KMS-11 (cell line): ENCODE data around the gene ARPP19.
"Not testable (repeated sequence)": the region's sequence is repeated elsewhere in the genome, so short reads cannot be mapped to it uniquely, and the experiment has no call there.

Experiments used
- H2AFZ ChIP-seq: fragments of 200-600 bp; sonication (generic); 2 replicates; pipeline ENCODE4 v1.6.1; 2016; ENCODE audit warnings: antibody characterized with exemption, mixed run types, low read depth
- H3K27ac ChIP-seq: fragments of 200-600 bp; sonication (generic); 2 replicates; pipeline ENCODE4 v1.6.1; 2016; ENCODE audit warnings: mild to moderate bottlenecking, mixed run types
- H3K27me3 ChIP-seq: fragments of 200-600 bp; sonication (generic); 2 replicates; pipeline ENCODE4 v1.6.1; 2017; ENCODE audit warnings: mild to moderate bottlenecking, low read depth, mixed run types, moderate library complexity; ENCODE audit not compliant: insufficient read depth
- H3K36me3 ChIP-seq: fragments of 200-600 bp; sonication (generic); 2 replicates; pipeline ENCODE4 v1.6.1; 2017; ENCODE audit warnings: mild to moderate bottlenecking, mixed run types; ENCODE audit not compliant: insufficient read depth
- H3K4me1 ChIP-seq: fragments of 200-600 bp; sonication (generic); 2 replicates; pipeline ENCODE4 v1.6.1; 2016; ENCODE audit warnings: mild to moderate bottlenecking, low read depth, mixed run types; ENCODE audit not compliant: poor library complexity, severe bottlenecking
- H3K4me2 ChIP-seq: fragments of 200-600 bp; sonication (generic); 2 replicates; pipeline ENCODE4 v1.7.0; 2016; ENCODE audit warnings: mild to moderate bottlenecking, mixed run types
- H3K4me3 ChIP-seq: fragments of 200-600 bp; sonication (generic); IDR thresholded peaks from 2 replicates; pipeline ENCODE4 v1.6.1; 2017; ENCODE audit warnings: low read depth, low read length, mixed read lengths; ENCODE audit not compliant: insufficient read depth
- H3K79me2 ChIP-seq: fragments of 200-600 bp; sonication (generic); 2 replicates; pipeline ENCODE4 v1.6.1; 2016; ENCODE audit warnings: low read depth, mixed run types; ENCODE audit not compliant: insufficient read depth
- H3K9ac ChIP-seq: fragments of 200-600 bp; sonication (generic); 2 replicates; pipeline ENCODE4 v1.6.1; 2016; ENCODE audit warnings: mild to moderate bottlenecking, mixed run types
- H4K20me1 ChIP-seq: fragments of 200-600 bp; sonication (generic); 2 replicates; pipeline ENCODE4 v1.6.1; 2016; ENCODE audit warnings: mild to moderate bottlenecking, mixed run types; ENCODE audit not compliant: insufficient read depth
- TF ChIP-seq, protein P1 (sequence below): fragments of 200-600 bp; sonication (generic); conservative IDR thresholded peaks from 2 replicates; pipeline ENCODE4 v1.6.1; 2017; ENCODE audit warnings: low read depth, mild to moderate bottlenecking, antibody characterized with exemption, low read length, moderate library complexity, mixed read lengths

ARPP19 gene

GRCh38 chr15:52556524-52557273 lies 12.1 kb downstream of the ARPP19 start:
- no peaks in the 10 kb centered on the region for H3K27me3 ChIP-seq
- peaks cover 55% of the 10 kb centered on the region for H3K4me1 ChIP-seq
- no peak overlapping the region for H3K4me3 ChIP-seq
- H3K36me3 ChIP-seq: peaks cover 2% of the 10 kb centered on the region; the same call in 1 of the 2 replicates
- no peak overlapping the region for H3K9ac ChIP-seq
- H3K4me2 ChIP-seq: no peak overlapping the region
- no peak overlapping the region for H3K27ac ChIP-seq
- no peak overlapping the region for H2AFZ ChIP-seq
- peaks cover 77% of the 10 kb centered on the region for H3K79me2 ChIP-seq
- TF ChIP-seq, protein P1, sequence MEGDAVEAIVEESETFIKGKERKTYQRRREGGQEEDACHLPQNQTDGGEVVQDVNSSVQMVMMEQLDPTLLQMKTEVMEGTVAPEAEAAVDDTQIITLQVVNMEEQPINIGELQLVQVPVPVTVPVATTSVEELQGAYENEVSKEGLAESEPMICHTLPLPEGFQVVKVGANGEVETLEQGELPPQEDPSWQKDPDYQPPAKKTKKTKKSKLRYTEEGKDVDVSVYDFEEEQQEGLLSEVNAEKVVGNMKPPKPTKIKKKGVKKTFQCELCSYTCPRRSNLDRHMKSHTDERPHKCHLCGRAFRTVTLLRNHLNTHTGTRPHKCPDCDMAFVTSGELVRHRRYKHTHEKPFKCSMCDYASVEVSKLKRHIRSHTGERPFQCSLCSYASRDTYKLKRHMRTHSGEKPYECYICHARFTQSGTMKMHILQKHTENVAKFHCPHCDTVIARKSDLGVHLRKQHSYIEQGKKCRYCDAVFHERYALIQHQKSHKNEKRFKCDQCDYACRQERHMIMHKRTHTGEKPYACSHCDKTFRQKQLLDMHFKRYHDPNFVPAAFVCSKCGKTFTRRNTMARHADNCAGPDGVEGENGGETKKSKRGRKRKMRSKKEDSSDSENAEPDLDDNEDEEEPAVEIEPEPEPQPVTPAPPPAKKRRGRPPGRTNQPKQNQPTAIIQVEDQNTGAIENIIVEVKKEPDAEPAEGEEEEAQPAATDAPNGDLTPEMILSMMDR: no peak
- H4K20me1 ChIP-seq: peaks cover 22% of the 10 kb centered on the region

DNA sequence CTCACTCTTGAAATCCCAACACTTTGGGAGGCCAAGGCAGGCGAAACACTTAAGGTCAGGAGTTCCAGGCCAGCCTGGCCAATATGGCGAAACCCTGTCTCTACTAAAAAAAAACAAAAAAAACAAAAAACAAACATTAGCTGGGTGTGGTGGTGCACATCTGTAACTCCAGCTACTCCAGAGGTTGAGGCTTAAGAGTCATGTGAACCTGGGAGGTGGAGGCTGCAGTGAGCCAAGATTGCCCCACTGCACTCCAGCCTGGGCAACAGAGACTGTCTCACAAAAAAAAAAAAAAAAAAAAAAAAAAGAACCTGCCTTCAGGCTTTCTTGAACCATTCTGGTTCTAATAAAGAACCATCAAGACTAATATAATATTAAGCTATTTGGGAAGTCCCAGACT lies 16.5 kb downstream of the ARPP19 start:
- Histone ChIP-seq H4K20me1 (peaks cover 4% of the 10 kb centered on the region), H3K27ac (no peak overlapping the region), H3K4me1 (peaks cover 41% of the 10 kb centered on the region), H3K4me2 (no peak overlapping the region), H2AFZ (no peak overlapping the region), H3K9ac (no peak overlapping the region), H3K27me3 (no peaks in the 10 kb centered on the region), H3K4me3 (no peak overlapping the region), H3K79me2 (peaks cover 36% of the 10 kb centered on the region), H3K36me3 (peaks cover 19% of the 10 kb centered on the region; the same call in 1 of the 2 replicates)
- TF ChIP-seq, protein P1: no peak

DNA sequence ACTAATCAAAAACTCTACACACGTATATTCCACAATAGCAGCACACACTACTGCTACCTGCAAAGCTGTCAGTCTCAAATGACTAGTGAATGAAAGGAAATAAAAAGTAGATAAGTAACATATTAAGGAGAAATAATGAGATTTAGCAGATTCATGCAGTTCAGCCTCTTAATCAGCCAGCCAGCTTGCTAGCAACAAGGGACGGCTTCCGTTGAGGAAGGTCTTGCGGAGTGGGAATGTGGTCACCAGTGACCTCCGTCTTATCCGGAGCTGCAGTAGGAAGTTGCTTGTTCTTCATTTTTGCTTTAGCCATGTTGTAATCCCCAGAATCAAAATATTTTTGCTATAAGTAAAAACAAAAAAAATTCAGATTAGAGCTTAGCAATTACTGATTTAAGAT lies 17.1 kb downstream of the ARPP19 start:
- no peak overlapping the region for H2AFZ ChIP-seq
- H4K20me1 ChIP-seq: peaks cover 4% of the 10 kb centered on the region
- no peak overlapping the region for H3K4me3 ChIP-seq
- TF ChIP-seq, protein P1: no peak
- H3K9ac ChIP-seq: no peak overlapping the region
- peaks cover 24% of the 10 kb centered on the region; the same call in 1 of the 2 replicates for H3K36me3 ChIP-seq
- H3K27ac ChIP-seq: no peak overlapping the region
- peaks cover 46% of the 10 kb centered on the region for H3K4me1 ChIP-seq
- H3K4me2 ChIP-seq: no peak overlapping the region
- H3K27me3 ChIP-seq: no peaks in the 10 kb centered on the region
- H3K79me2 ChIP-seq: peaks cover 31% of the 10 kb centered on the region

DNA sequence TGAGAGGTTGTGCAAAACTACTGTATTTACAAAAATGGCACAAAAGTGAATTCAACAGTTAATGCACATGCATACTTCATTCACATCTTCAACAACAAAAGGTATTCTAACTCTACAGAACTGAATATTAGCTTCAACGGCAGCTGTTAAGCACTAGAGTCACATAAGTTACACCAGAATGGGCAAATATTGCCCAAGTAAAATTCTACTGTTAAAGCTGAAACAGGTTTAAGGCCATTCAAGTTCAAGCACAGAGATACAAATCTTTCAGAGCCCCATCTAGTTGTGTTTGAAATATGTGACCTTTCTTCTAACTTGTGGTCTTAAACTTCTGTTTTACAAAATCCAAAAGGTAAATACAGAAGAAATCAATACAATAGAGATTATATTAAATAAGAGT lies 17.6 kb downstream of the ARPP19 start:
- not testable (repeated sequence) for H3K27ac ChIP-seq, H3K27me3 ChIP-seq, H3K4me3 ChIP-seq, H3K9ac ChIP-seq, H4K20me1 ChIP-seq, H3K4me2 ChIP-seq, H2AFZ ChIP-seq
- Histone ChIP-seq H3K79me2 (peaks cover 25% of the 10 kb centered on the region), H3K36me3 (peaks cover 24% of the 10 kb centered on the region; the same call in 1 of the 2 replicates), H3K4me1 (peaks cover 52% of the 10 kb centered on the region)
